Activated CD4-positive, alpha-beta T cell treated with anti-CD3 and anti-CD28 coated beads, Interleukin-2, Interleukin-6, amounts not matched to agents 100 ng/mL and 50 ng/mL, durations not matched to agents 16 hours and 8 hours (primary cell): ENCODE data around the gene SETDB1.
"Not testable (repeated sequence)": the region's sequence is repeated elsewhere in the genome, so short reads cannot be mapped to it uniquely, and the experiment has no call there.

Experiments
- DNase-seq: peaks from one replicate; pipeline ENCODE4 v3.0.0-alpha.2; 2020

Gene SETDB1

GRCh38 chr1:150926097-150926741 is at the start of gene SETDB1:
SETDB1 (plus strand) TSS chr1:150926363; CDS start chr1:150927715, 1,352 bp downstream.
- peak; percentile 98 for DNase-seq

- DNase-seq = not testable (repeated sequence)
Observed at GRCh38 chr1:150878931-150879330, 47.2 kb upstream of the SETDB1 start.

GRCh38 chr1:150881331-150882070 is 44.7 kb upstream of the SETDB1 start:
- no peak for DNase-seq

- not testable (repeated sequence) for DNase-seq
Observed at GRCh38 chr1:150883121-150883520, 43.0 kb upstream of the SETDB1 start.

GRCh38 chr1:150887018-150887417 is 39.1 kb upstream of the SETDB1 start, which contains the start of gene CTXND2:
CTXND2 (plus strand) TSS chr1:150887136; CDS start chr1:150912315, 25,179 bp downstream.
- DNase-seq = no peak

- no peak for DNase-seq
Observed at GRCh38 chr1:150888727-150889126, 37.4 kb upstream of the SETDB1 start.

GRCh38 chr1:150890033-150890416 is 36.1 kb upstream of the SETDB1 start:
- peak; percentile 34 for DNase-seq

GRCh38 chr1:150893336-150893913 is 32.7 kb upstream of the SETDB1 start:
- no peak for DNase-seq

GRCh38 chr1:150895618-150896017 is 30.5 kb upstream of the SETDB1 start:
- no peak for DNase-seq

GRCh38 chr1:150899795-150900194 is 26.4 kb upstream of the SETDB1 start:
- not testable (repeated sequence) for DNase-seq

- no peak for DNase-seq
Observed at GRCh38 chr1:150902346-150902745, 23.8 kb upstream of the SETDB1 start.

GRCh38 chr1:150902751-150903150 is 23.4 kb upstream of the SETDB1 start:
- DNase-seq = no peak

GRCh38 chr1:150905301-150905700 is 20.9 kb upstream of the SETDB1 start:
- no peak for DNase-seq

GRCh38 chr1:150906329-150906728 is 19.8 kb upstream of the SETDB1 start:
- no peak for DNase-seq

GRCh38 chr1:150906813-150907212 is 19.4 kb upstream of the SETDB1 start:
- no peak for DNase-seq

- no peak for DNase-seq
Observed at GRCh38 chr1:150909585-150910180, 16.5 kb upstream of the SETDB1 start.

- no peak for DNase-seq
Observed at GRCh38 chr1:150912623-150913022, 13.5 kb upstream of the SETDB1 start.

GRCh38 chr1:150917387-150917786 is 8.8 kb upstream of the SETDB1 start:
- DNase-seq = no peak

GRCh38 chr1:150922519-150922975 is 3.6 kb upstream of the SETDB1 start:
- DNase-seq = peak; percentile 92

GRCh38 chr1:150925080-150925479 is 1.1 kb upstream of the SETDB1 start:
- DNase-seq = no peak

GRCh38 chr1:150927624-150928023 is 1.5 kb downstream of the SETDB1 start:
- DNase-seq = no peak

GRCh38 chr1:150928286-150928685 is 2.1 kb downstream of the SETDB1 start:
- no peak for DNase-seq

GRCh38 chr1:150928775-150929174 is 2.6 kb downstream of the SETDB1 start:
- not testable (repeated sequence) for DNase-seq
